Mesothelial cell of epicardium (in vitro differentiated cells): ENCODE data around the gene HTRA1. TPM values are rescaled to one million over a fixed set of nuclear protein-coding genes. Genes with fewer than 3 reads are reported as not detected.

ENCODE experiments used
- DNase-seq, 2 experiments: peaks; one replicate each; pipeline ENCODE4 v3.0.0; 2021; ENCODE audit warnings: low spot score in 2 of 2; ENCODE audit not compliant: unreplicated experiment in 2 of 2
- H3K27ac Mint-ChIP-seq: 2 replicates; pipeline ENCODE4 v1.8.0; 2021; ENCODE audit warnings: mixed read lengths
- H3K27me3 Mint-ChIP-seq: 2 replicates; pipeline ENCODE4 v1.8.0; 2021; ENCODE audit warnings: low read depth, mixed read lengths
- H3K36me3 Mint-ChIP-seq: 2 replicates; pipeline ENCODE4 v1.8.0; 2021; ENCODE audit warnings: mixed read lengths
- H3K4me1 Mint-ChIP-seq: 2 replicates; pipeline ENCODE4 v1.8.0; 2021; ENCODE audit warnings: mixed read lengths
- H3K4me3 Mint-ChIP-seq: 2 replicates; pipeline ENCODE4 v1.8.0; 2021; ENCODE audit warnings: mild to moderate bottlenecking, moderate library complexity, mixed read lengths
- H3K9me3 Mint-ChIP-seq: 2 replicates; pipeline ENCODE4 v1.8.0; 2021; ENCODE audit warnings: mixed read lengths
- CTCF ChIP-seq: fragments of 200-600 bp; sonication (generic); IDR thresholded peaks from one replicate; pipeline ENCODE4 v1.5.0; 2021; ENCODE audit warnings: antibody characterized with exemption; ENCODE audit not compliant: unreplicated experiment
- total RNA-seq: library from RNA; stranded (reverse); gene quantifications from 3 replicates; pipeline ENCODE4 v1.2.1, GENCODE V29; 2021

The HTRA1 gene
- total RNA-seq, 1 donor from 2014 or later = 12.2 TPM

- peaks cover 4% of the 10 kb centered on the region for H3K27me3 Mint-ChIP-seq
- no peaks in the 10 kb centered on the region for H3K4me1 Mint-ChIP-seq
- no peak overlapping the region for H3K4me3 Mint-ChIP-seq
- no peak for TF ChIP-seq CTCF
- no peak overlapping the region for H3K27ac Mint-ChIP-seq
- no peak for DNase-seq
- no peaks in the 10 kb centered on the region for H3K9me3 Mint-ChIP-seq
- H3K36me3 Mint-ChIP-seq = no peaks in the 10 kb centered on the region
Observed at GRCh38 chr10:122550427-122550826, 89.1 kb downstream of the HTRA1 start.

GRCh38 chr10:122550983-122551382, 89.6 kb downstream of the HTRA1 start:
- peaks cover 5% of the 10 kb centered on the region for H3K27me3 Mint-ChIP-seq
- H3K9me3 Mint-ChIP-seq = no peaks in the 10 kb centered on the region
- H3K4me1 Mint-ChIP-seq = no peaks in the 10 kb centered on the region
- no peak for TF ChIP-seq CTCF
- H3K36me3 Mint-ChIP-seq = no peaks in the 10 kb centered on the region
- no peak for DNase-seq
- H3K4me3 Mint-ChIP-seq = no peak overlapping the region
- no peak overlapping the region for H3K27ac Mint-ChIP-seq

GRCh38 chr10:122551450-122551849, 90.1 kb downstream of the HTRA1 start:
- no peaks in the 10 kb centered on the region for H3K36me3 Mint-ChIP-seq
- H3K27ac Mint-ChIP-seq = no peak overlapping the region
- no peak for DNase-seq
- no peaks in the 10 kb centered on the region for H3K9me3 Mint-ChIP-seq
- no peak for TF ChIP-seq CTCF
- no peaks in the 10 kb centered on the region for H3K4me1 Mint-ChIP-seq
- no peak overlapping the region for H3K4me3 Mint-ChIP-seq
- H3K27me3 Mint-ChIP-seq = peaks cover 9% of the 10 kb centered on the region

- no peak overlapping the region for H3K27ac Mint-ChIP-seq
- TF ChIP-seq CTCF = no peak
- H3K4me1 Mint-ChIP-seq = no peaks in the 10 kb centered on the region
- peaks cover 16% of the 10 kb centered on the region for H3K27me3 Mint-ChIP-seq
- H3K4me3 Mint-ChIP-seq = no peak overlapping the region
- H3K36me3 Mint-ChIP-seq = no peaks in the 10 kb centered on the region
- DNase-seq = no peak
- no peaks in the 10 kb centered on the region for H3K9me3 Mint-ChIP-seq
Observed at GRCh38 chr10:122553341-122553740, 92.0 kb downstream of the HTRA1 start.

- DNase-seq = no peak
- no peak for TF ChIP-seq CTCF
- peaks cover 25% of the 10 kb centered on the region for H3K27me3 Mint-ChIP-seq
- no peaks in the 10 kb centered on the region for H3K36me3 Mint-ChIP-seq
- H3K27ac Mint-ChIP-seq = no peak overlapping the region
- no peaks in the 10 kb centered on the region for H3K9me3 Mint-ChIP-seq
- H3K4me3 Mint-ChIP-seq = no peak overlapping the region
- H3K4me1 Mint-ChIP-seq = no peaks in the 10 kb centered on the region
Observed at GRCh38 chr10:122554131-122555036, 93.0 kb downstream of the HTRA1 start.
